GM12891 (cell line): ENCODE measurements around the gene GSTK1.

Experiments
- POLR2AphosphoS5 ChIP-seq: IDR thresholded peaks from 2 replicates; pipeline ENCODE4 v1.6.1; 2011; ENCODE audit warnings: low read depth, low read length, control low read depth
- SPI1 ChIP-seq: IDR thresholded peaks from 2 replicates; pipeline ENCODE4 v1.6.1; 2011; ENCODE audit warnings: low read depth, low read length, control low read depth

DNA sequence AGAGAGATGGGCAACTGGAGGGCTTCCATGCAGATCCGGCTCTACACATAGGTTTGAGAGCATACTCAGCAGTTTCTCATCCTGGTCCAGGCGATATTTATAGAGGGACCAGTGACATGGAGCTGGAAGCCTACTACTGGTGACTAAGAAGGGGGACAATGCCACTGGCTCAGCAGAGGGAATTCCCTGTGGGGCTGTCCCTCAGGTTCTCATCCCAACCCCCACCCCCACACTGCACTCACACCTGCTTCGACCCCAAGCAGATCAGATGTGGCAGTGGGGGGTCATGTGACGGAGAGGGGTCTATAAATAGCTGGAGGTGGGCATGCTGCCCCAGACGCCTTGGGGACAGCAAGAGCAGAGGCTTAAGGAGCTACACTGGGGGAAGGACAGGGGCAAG, 52.5 kb downstream of the GSTK1 start, which contains the start of gene CLCN1:
- TF ChIP-seq POLR2AphosphoS5 (no peak), SPI1 (no peak)
